GM12878 (cell line): Measurements from ENCODE around the gene CENATAC. TPM values are rescaled to one million over a fixed set of nuclear protein-coding genes. Genes with fewer than 3 reads are reported as not detected.

Experiments used
- ATAC-seq: fragments of 200-7000 bp; cut with Tn5 transposase; 3 replicates; pipeline ENCODE4 v1.9.1; 2020; ENCODE audit warnings: mild to moderate bottlenecking, moderate library complexity
- BruUV-seq: library from RNA; stranded (reverse); fragments of 400-500 nt; replicated peaks from 2 replicates; lab custom pipeline; 2021; lab: Mats Ljungman, UMichigan
- CTCF ChIA-PET: fragments of 300-600 bp; sonication (Branson Sonifier 250); formaldehyde crosslinking; extraction: SDS; loops from one replicate; lab custom pipeline; 2021; ENCODE audit warnings: inconsistent platforms; lab: Yijun Ruan, JAX
- POLR2A ChIA-PET: fragments of 350-600 bp; formaldehyde crosslinking; extraction: SDS; loops from one replicate; lab custom pipeline; 2021; ENCODE audit warnings: inconsistent platforms; lab: Charles Lee
- RAD21 ChIA-PET: fragments of 300-600 bp; sonication (Branson Sonifier 250); formaldehyde crosslinking; loops from one replicate; lab custom pipeline; 2023; ENCODE audit warnings: antibody characterized with exemption; ENCODE audit not compliant: unreplicated experiment; lab: Charles Lee
- SMC1A ChIA-PET: fragments of 300-600 bp; sonication (Branson Sonifier 250); formaldehyde crosslinking; loops from one replicate; lab custom pipeline; 2023; ENCODE audit not compliant: unreplicated experiment, uncharacterized antibody; lab: Charles Lee
- DNase-seq: peaks from one replicate; pipeline ENCODE4 v3.0.0-alpha.2; 2011; ENCODE audit warnings: low read depth, low spot score
- FAIRE-seq: peaks from 3 replicates; lab custom pipeline; 2011; peaks lifted over from hg19 to GRCh38; lab: Jason Lieb, UNC
- H2AFZ ChIP-seq: 2 replicates; pipeline ENCODE4 v1.6.0; 2011; ENCODE audit warnings: low read depth, low read length, control low read depth; ENCODE audit not compliant: control insufficient read depth
- H3K27ac ChIP-seq: 2 replicates; pipeline ENCODE4 v1.5.1; 2011; ENCODE audit warnings: control low read depth; ENCODE audit not compliant: control insufficient read depth, insufficient read depth
- H3K27me3 ChIP-seq, 2 experiments: replicated peaks in 1 of 2; 2 replicates each; pipeline versions ENCODE4 v1.6.0 to v1.6.1; 2011; ENCODE audit warnings: low read length in 1 of 2; ENCODE audit not compliant: control insufficient read depth in 2 of 2, insufficient read depth in 2 of 2
- H3K36me3 ChIP-seq, 2 experiments: 2 replicates each; pipeline ENCODE4 v1.5.1; 2011; ENCODE audit warnings: low read length in 1 of 2; ENCODE audit not compliant: control insufficient read depth in 2 of 2, insufficient read depth in 2 of 2
- H3K4me1 ChIP-seq: 2 replicates; pipeline ENCODE4 v1.6.1; 2011; ENCODE audit warnings: mild to moderate bottlenecking, low read length, moderate library complexity, mixed read lengths; ENCODE audit not compliant: control insufficient read depth, insufficient read depth
- H3K4me2 ChIP-seq: 2 replicates; pipeline ENCODE4 v1.6.0; 2011; ENCODE audit warnings: control low read depth; ENCODE audit not compliant: control insufficient read depth, insufficient read depth
- H3K4me3 ChIP-seq: fragments of 200-600 bp; sonication (generic); 2 replicates; pipeline ENCODE4 v1.5.1; 2016
- H3K79me2 ChIP-seq: 2 replicates; pipeline ENCODE4 v1.6.0; 2011; ENCODE audit warnings: low read length; ENCODE audit not compliant: control insufficient read depth, insufficient read depth
- H3K9ac ChIP-seq: 2 replicates; pipeline ENCODE4 v1.8.0; 2011; ENCODE audit warnings: low read length, control low read depth, mixed read lengths; ENCODE audit not compliant: control insufficient read depth, insufficient read depth
- H3K9me3 ChIP-seq: replicated peaks from 3 replicates; pipeline ENCODE4 v1.5.1; 2011; ENCODE audit warnings: mild to moderate bottlenecking, low read length; ENCODE audit not compliant: control insufficient read depth, insufficient read depth
- H4K20me1 ChIP-seq: 2 replicates; pipeline ENCODE4 v1.6.0; 2011; ENCODE audit not compliant: control insufficient read depth, insufficient read depth
- ATF7 ChIP-seq: fragments of 450-650 bp; IDR thresholded peaks from 2 replicates; pipeline ENCODE4 v1.6.1; 2016; ENCODE audit warnings: low read depth, mild to moderate bottlenecking
- CEBPB ChIP-seq, 2 experiments: fragments of 150-350 bp in 1 of 2; IDR thresholded peaks; 2 replicates each; pipeline ENCODE4 v1.6.1; 2012 to 2014; ENCODE audit warnings: low read depth in 2 of 2, low read length in 2 of 2, borderline replicate concordance in 1 of 2, inconsistent platforms in 1 of 2
- IRF5 ChIP-seq: fragments of 450-650 bp; IDR thresholded peaks from 2 replicates; pipeline ENCODE4 v1.6.1; 2017; ENCODE audit warnings: borderline replicate concordance
- SREBF2 ChIP-seq: IDR thresholded peaks from 2 replicates; pipeline ENCODE4 v1.6.1; 2012; ENCODE audit warnings: mild to moderate bottlenecking, low read length
- STAT1 ChIP-seq: fragments of 450-650 bp; conservative IDR thresholded peaks from 2 replicates; pipeline ENCODE4 v1.6.1; 2014; ENCODE audit warnings: antibody characterized with exemption, mild to moderate bottlenecking
- ZBTB4 ChIP-seq: fragments of 450-650 bp; formaldehyde crosslinking; IDR thresholded peaks from 2 replicates; pipeline ENCODE4 v1.4.0; 2022; ENCODE audit warnings: mild to moderate bottlenecking, moderate library complexity
- ZNF274 ChIP-seq: IDR thresholded peaks from one replicate; pipeline ENCODE4 v1.8.0; 2011; ENCODE audit not compliant: insufficient read length, insufficient read depth
- WGBS: methylation state at CpG from one replicate; pipeline ENCODE4 v1.1.6; 2016; ENCODE audit warnings: low lambda C conversion rate; ENCODE audit not compliant: insufficient replicate concordance, insufficient coverage; ENCODE audit errors: missing lambda C conversion rate; 5-methylcytosine and 5-hydroxymethylcytosine counted together
- in situ Hi-C: fragments of 300-500 bp; cut with MboI; formaldehyde crosslinking; loops from 9 replicates; pipeline ENCODE4 v1.14.3; 2018; ENCODE audit warnings: mixed read lengths
- intact Hi-C: fragments of 100-400 bp; cut with micrococcal nuclease; formaldehyde crosslinking; loops from one replicate; pipeline ENCODE4 v1.14.2; 2022; ENCODE audit not compliant: unreplicated experiment
- polyA plus RNA-seq, 11 experiments: library from polyadenylated mRNA; depleted of rRNA in 4 of 11; unstranded in 6 of 11; stranded (reverse) in 5 of 11; fragments of >200 nt; fragmentation: Nextera tagmentation in 4 of 11; fragmentation: Illumina TruSeq in 1 of 11; extraction: Ambion mirVana in 4 of 11; extraction: Trizol in 1 of 11; gene quantifications; 1 replicate in 1 of 11; 2 replicates in 10 of 11; pipeline versions ENCODE4 v1.2.1 to v1.2.3, GENCODE V29; 2011 to 2016; ENCODE audit warnings: inconsistent platforms in 2 of 11, missing spikeins in 2 of 11, low read depth in 1 of 11
- total RNA-seq, 4 experiments: library from RNA; depleted of rRNA in 3 of 4; stranded (reverse); fragments of >200 nt in 3 of 4; fragmentation: Illumina TruSeq in 1 of 4; extraction: Trizol in 1 of 4; gene quantifications; 2 replicates each; pipeline versions ENCODE4 v1.2.1 to v1.2.3, GENCODE V29; 2013 to 2021

CENATAC gene
- total and polyA plus RNA-seq, 10 of the 15 experiments (the other 5 are each of a cell fraction or from before 2014, with no cell fraction given), result 4.8 to 37.1 (median 24.1) TPM

DNA sequence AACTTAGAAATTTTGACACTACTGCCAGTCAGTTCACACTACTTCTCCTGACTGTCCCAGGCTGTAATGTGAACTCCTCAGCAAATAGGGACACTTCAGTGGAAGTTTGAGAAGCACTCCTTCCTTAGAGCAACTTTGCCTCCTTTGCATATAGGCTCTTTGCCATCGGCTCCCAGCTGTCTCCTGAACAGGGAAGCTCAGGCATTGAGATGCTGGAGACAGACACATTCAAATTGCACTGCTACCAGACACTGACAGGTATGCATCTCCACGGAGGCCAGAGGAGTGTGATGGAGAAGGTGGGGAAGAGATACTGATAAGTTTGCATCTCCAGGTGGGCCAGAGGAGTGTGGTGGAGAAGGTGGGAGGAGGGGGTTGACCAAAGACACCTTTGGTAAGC is 22.1 kb downstream of the CENATAC start:
- Histone ChIP-seq H3K4me3 (peak overlapping the region; percentile 96), H2AFZ (no peak overlapping the region), H3K27ac (no peak overlapping the region; the same call in 1 of the 2 replicates), H3K4me1 (no peaks in the 10 kb centered on the region; the same call in 1 of the 2 replicates), H3K79me2 (peaks cover 50% of the 10 kb centered on the region), H4K20me1 (no peaks in the 10 kb centered on the region), H3K9me3 (no peaks in the 10 kb centered on the region; the same call in 2 of the 3 replicates), H3K4me2 (peak overlapping the region; percentile 92), H3K36me3 (peaks cover 14 to 15% of the 10 kb centered on the region in 2 experiments), H3K9ac (peak overlapping the region; percentile 24), H3K27me3 (no peaks in the 10 kb centered on the region)
- SMC1A ChIA-PET, result interaction anchor here (1.3 to 6.4 kb wide), 4 partner anchors 10 to 86 kb away, joined by 3 to 40 read pairs (median 15); partner anchors contain the start of genes CENATAC and SLC37A4
- FAIRE-seq (no peak), ATAC-seq (no peak), DNase-seq (no peak)
- no TSS peak for BruUV-seq
- TF ChIP-seq ZBTB4 (CRISPR knock-in tag), result no peak
- no peak for TF ChIP-seq ATF7
- no peak for TF ChIP-seq STAT1
- no peak for TF ChIP-seq SREBF2
- TF ChIP-seq ZNF274, result no peak
- no peak for TF ChIP-seq CEBPB (IDR thresholded peaks at IDR 0.05; ENCODE audit: borderline replicate concordance in 1 of 2, low read depth in 2 of 2, low read length in 2 of 2)
- TF ChIP-seq IRF5, result no peak
- in situ Hi-C loops (no loop called here), intact Hi-C loops (loop anchor here (2.0 to 5.0 kb wide), 2 partner anchors 37 to 82 kb away; partner anchors contain the start of genes DPAGT1 and HYOU1)
- POLR2A ChIA-PET, result interaction anchor here (0.6 to 2.1 kb wide), 6 partner anchors 10 to 301 kb away, joined by 3 to 6 read pairs (median 4); partner anchors contain the start of genes C2CD2L, HYOU1 and SLC37A4
- CTCF ChIA-PET, result interaction anchor here (1.3 to 3.2 kb wide), 3 partner anchors 10 to 37 kb away, joined by 4 to 16 read pairs (median 16); partner anchors contain the start of gene HYOU1
- RAD21 ChIA-PET, result interaction anchor here (1.3 kb wide), 1 partner anchor 65 kb away, joined by 4 read pairs; the partner anchor contains the start of gene HMBS
- WGBS, result 44% methylated on average over 2 of the region's 2 CpGs
